IPS-20b (cell line): ENCODE data around the gene ERLEC1.
"Not testable (repeated sequence)": the region's sequence is repeated elsewhere in the genome, so short reads cannot be mapped to it uniquely, and the experiment has no call there.

Experiments
- H3K27ac ChIP-seq: one replicate; pipeline ENCODE4 v1.5.1; 2013; ENCODE audit warnings: low read length
- H3K27me3 ChIP-seq: 2 replicates; pipeline ENCODE4 v1.6.1; 2013; ENCODE audit warnings: mild to moderate bottlenecking, low read length, inconsistent platforms; ENCODE audit not compliant: insufficient read depth
- H3K36me3 ChIP-seq: 2 replicates; pipeline ENCODE4 v1.6.1; 2013; ENCODE audit warnings: low read depth, mild to moderate bottlenecking, inconsistent platforms, low read length, moderate library complexity; ENCODE audit not compliant: insufficient read depth
- H3K4me1 ChIP-seq: 2 replicates; pipeline ENCODE4 v1.6.1; 2013; ENCODE audit warnings: mild to moderate bottlenecking, control low read depth, inconsistent platforms, low read length, moderate library complexity; ENCODE audit not compliant: insufficient read depth
- H3K4me3 ChIP-seq: 2 replicates; pipeline ENCODE4 v1.5.1; 2013; ENCODE audit warnings: mild to moderate bottlenecking, low read length, inconsistent platforms
- H3K9ac ChIP-seq: 2 replicates; pipeline ENCODE4 v1.6.1; 2013; ENCODE audit warnings: low read depth, mild to moderate bottlenecking, inconsistent platforms, low read length, moderate library complexity
- H3K9me3 ChIP-seq: 2 replicates; pipeline ENCODE4 v1.6.1; 2013; ENCODE audit warnings: mild to moderate bottlenecking, low read depth, low read length, inconsistent platforms; ENCODE audit not compliant: insufficient read depth

Gene ERLEC1

DNA sequence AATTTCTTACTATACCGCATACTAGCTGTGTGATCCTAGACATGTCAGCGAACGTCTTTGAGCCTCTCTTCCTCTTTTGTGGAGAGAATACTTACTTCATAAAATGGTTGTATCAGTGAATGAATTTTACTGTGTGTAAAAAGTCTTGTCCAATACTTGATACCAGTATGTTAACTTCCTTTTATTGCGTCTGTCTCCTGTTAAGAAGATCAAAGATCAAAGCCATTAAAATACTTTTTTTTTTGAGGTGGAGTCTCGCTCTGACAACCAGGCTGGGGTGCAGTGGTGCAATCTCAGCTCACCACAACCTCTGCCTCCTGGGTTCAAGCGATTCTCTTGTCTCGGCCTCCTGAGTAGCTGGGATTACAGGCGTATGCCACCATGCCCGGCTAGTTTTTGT, 33.2 kb downstream of the ERLEC1 start:
- no peaks in the 10 kb centered on the region for H3K9me3 ChIP-seq
- no peak overlapping the region for H3K4me3 ChIP-seq
- no peak overlapping the region for H3K9ac ChIP-seq
- no peaks in the 10 kb centered on the region for H3K4me1 ChIP-seq
- no peaks in the 10 kb centered on the region for H3K27me3 ChIP-seq
- H3K36me3 ChIP-seq = peaks cover 26% of the 10 kb centered on the region
- H3K27ac ChIP-seq = no peak overlapping the region

DNA sequence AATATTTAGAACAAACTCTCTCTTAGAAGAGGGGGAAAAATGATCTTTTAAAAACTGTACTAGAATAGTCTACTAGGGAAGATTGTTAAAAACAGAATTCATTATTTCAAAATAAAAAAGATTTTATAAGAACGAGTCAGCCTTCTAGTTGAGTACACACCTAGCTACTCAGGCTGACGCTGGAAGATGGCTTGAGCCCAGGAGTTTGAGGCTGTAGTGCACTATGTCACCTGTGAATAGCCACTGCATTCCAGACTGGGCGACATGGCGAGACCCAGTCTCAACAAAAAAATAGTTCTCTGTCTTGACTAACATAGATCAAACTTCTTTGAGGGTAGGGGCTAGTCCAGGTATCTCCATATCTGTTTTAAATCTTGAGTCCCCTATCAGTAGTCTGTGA, 33.9 kb downstream of the ERLEC1 start:
- Histone ChIP-seq H3K9me3 (no peaks in the 10 kb centered on the region), H3K9ac (no peak overlapping the region), H3K4me1 (no peaks in the 10 kb centered on the region; the same call in 1 of the 2 replicates), H3K4me3 (no peak overlapping the region), H3K27ac (no peak overlapping the region), H3K27me3 (no peaks in the 10 kb centered on the region), H3K36me3 (peaks cover 20% of the 10 kb centered on the region)

DNA sequence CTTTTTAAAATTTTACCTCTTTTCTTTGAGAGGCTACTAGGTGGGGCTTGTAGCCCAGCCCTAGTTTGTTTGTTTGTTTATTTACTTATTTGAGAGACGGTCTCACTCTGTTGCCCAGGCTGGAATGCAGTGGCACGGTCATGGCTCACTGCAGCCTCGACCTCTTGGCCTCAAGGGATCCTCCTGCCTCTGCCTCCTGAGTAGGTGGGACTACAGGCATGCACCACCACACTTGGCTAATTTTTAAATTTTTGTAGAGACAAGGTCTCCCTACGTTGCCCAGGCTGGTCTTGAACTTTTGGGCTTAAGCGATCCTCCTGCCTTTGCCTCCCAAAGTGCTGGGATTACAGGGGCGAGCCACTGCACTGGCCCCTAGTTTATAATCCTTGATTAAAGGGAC, 35.0 kb downstream of the ERLEC1 start:
- Histone ChIP-seq H3K9ac (no peak overlapping the region), H3K4me3 (no peak overlapping the region), H3K9me3 (no peaks in the 10 kb centered on the region), H3K36me3 (peaks cover 12% of the 10 kb centered on the region; the same call in 1 of the 2 replicates), H3K27ac (no peak overlapping the region), H3K27me3 (no peaks in the 10 kb centered on the region), H3K4me1 (peaks cover 11% of the 10 kb centered on the region)

DNA sequence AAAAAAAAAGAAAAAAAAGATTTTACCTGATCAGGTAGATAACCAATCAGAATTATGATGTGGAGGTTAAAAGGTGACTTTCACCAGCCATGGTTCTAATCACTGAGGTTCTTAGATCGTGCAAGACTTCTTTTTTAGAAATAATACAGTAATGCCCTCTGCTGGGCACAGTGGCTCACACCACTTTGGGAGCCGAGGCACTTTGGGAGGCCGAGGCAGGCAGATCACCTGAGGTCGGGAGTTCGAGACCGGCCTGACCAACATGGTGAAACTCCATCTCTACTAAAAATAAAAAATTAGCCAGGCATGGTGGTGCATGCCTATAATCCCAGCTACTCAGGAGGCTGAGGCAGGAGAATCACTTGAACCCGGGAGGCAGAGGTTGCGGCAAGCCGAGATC, 36.8 kb downstream of the ERLEC1 start:
- H3K27me3 ChIP-seq, H3K36me3 ChIP-seq, H3K4me3 ChIP-seq, H3K27ac ChIP-seq, H3K9ac ChIP-seq, H3K9me3 ChIP-seq: not testable (repeated sequence)
- peaks cover 22% of the 10 kb centered on the region for H3K4me1 ChIP-seq

DNA sequence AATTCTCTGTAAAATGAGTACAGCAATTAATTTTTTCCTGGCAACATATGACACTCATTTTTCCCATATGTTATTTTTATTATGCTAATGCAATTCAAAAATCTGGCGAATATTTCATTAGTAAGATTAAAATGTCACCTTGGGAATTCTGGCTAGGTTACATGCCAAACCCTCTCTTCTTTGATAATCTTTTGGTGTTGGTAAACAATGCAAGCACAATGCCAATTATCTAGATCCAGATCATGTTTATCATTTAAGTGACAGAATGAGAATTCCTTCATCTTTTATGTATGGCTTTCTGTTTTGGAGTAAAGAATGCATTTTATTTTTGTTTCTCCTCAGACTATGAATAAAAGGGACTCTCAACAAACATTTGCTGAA, 39.2 kb downstream of the ERLEC1 start:
- H3K27ac ChIP-seq = no peak overlapping the region
- peaks cover 22% of the 10 kb centered on the region for H3K4me1 ChIP-seq
- H3K9ac ChIP-seq = peak overlapping the region; percentile 30; the same call in 1 of the 2 replicates
- no peaks in the 10 kb centered on the region for H3K27me3 ChIP-seq
- no peak overlapping the region for H3K4me3 ChIP-seq
- H3K36me3 ChIP-seq = no peaks in the 10 kb centered on the region
- no peaks in the 10 kb centered on the region for H3K9me3 ChIP-seq

DNA sequence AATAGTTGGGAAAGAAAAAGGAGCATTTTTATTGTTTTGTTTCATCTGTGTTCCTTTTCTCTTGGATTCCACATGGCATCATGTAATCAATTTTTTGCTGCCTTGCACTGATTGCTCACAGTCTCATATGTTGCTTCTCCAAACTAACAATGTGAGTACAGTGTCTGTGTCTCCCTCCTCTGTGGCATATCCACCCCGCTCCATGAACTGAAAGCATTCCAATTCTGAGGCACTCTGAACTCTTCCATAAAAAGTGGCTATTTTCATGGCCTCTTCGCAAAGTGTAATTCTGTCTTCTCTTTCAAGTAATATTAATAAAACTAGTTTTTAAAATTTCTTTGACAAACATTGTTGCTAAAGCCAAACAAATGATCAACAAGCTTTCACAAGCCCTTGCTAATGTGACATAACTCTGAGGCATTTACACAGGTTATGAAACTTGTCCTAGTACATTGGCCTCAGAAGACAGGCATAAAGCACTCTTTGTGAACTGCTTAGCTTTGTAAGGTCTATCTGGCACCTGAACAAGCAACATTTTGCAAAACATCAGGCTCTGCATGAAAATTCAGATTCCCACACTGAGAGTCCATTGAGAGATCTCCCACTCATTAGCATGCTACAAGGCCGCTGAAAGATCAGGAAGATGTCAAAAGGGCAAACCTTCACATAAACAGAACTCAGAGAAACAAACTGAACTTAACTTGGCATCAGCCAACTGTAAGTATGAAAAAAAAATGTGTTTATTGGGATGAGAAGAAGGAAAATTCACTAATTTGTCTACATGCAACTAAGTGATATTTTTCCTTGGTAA, 39.9 kb downstream of the ERLEC1 start:
- H3K36me3 ChIP-seq = no peaks in the 10 kb centered on the region
- H3K9ac ChIP-seq = peak overlapping the region; percentile 42; the same call in 1 of the 2 replicates
- H3K9me3 ChIP-seq = no peaks in the 10 kb centered on the region
- H3K4me1 ChIP-seq = peaks cover 22% of the 10 kb centered on the region
- peak overlapping the region; percentile 13 for H3K4me3 ChIP-seq
- H3K27me3 ChIP-seq = no peaks in the 10 kb centered on the region
- peak overlapping the region; percentile 3 for H3K27ac ChIP-seq

GRCh38 chr2:53827398-53828175, 40.7 kb downstream of the ERLEC1 start:
- Histone ChIP-seq H3K27me3 (no peaks in the 10 kb centered on the region), H3K27ac (peak overlapping the region; percentile 3), H3K9me3 (no peaks in the 10 kb centered on the region), H3K4me3 (peak overlapping the region; percentile 13; the same call in 1 of the 2 replicates), H3K4me1 (peaks cover 22% of the 10 kb centered on the region), H3K9ac (peak overlapping the region; percentile 42; the same call in 1 of the 2 replicates), H3K36me3 (no peaks in the 10 kb centered on the region)

GRCh38 chr2:53828331-53828730, 41.5 kb downstream of the ERLEC1 start:
- H3K4me3 ChIP-seq = no peak overlapping the region
- no peaks in the 10 kb centered on the region for H3K36me3 ChIP-seq
- H3K4me1 ChIP-seq = peaks cover 22% of the 10 kb centered on the region
- H3K9me3 ChIP-seq = no peaks in the 10 kb centered on the region
- no peak overlapping the region for H3K9ac ChIP-seq
- no peaks in the 10 kb centered on the region for H3K27me3 ChIP-seq
- H3K27ac ChIP-seq = no peak overlapping the region

GRCh38 chr2:53829273-53829979, 42.6 kb downstream of the ERLEC1 start:
- no peaks in the 10 kb centered on the region for H3K27me3 ChIP-seq
- H3K9me3 ChIP-seq = no peaks in the 10 kb centered on the region
- H3K27ac ChIP-seq = no peak overlapping the region
- H3K36me3 ChIP-seq = no peaks in the 10 kb centered on the region
- H3K9ac ChIP-seq = no peak overlapping the region
- H3K4me3 ChIP-seq = no peak overlapping the region
- H3K4me1 ChIP-seq = peaks cover 22% of the 10 kb centered on the region

DNA sequence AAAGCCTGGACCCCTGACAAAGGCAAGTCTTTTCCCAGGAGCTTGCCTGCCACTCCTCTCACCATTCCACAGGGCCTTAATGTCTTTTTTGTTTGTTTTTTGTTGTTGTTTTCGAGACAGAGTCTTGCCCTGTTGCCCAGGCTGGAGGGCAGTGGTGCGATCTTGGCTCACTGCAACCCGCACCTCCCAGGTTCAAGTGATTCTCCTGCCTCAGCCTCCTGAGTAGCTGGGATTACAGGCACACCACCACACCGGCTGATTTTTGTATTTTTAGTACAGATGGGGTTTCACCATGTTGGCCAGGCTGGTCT, 43.1 kb downstream of the ERLEC1 start:
- H3K4me3 ChIP-seq, H3K9me3 ChIP-seq, H3K36me3 ChIP-seq, H3K27ac ChIP-seq, H3K27me3 ChIP-seq, H3K9ac ChIP-seq: not testable (repeated sequence)
- peaks cover 22% of the 10 kb centered on the region for H3K4me1 ChIP-seq

- H3K9me3 ChIP-seq = no peaks in the 10 kb centered on the region
- no peaks in the 10 kb centered on the region for H3K4me1 ChIP-seq
- H3K36me3 ChIP-seq = no peaks in the 10 kb centered on the region
- H3K9ac ChIP-seq = no peak overlapping the region
- no peak overlapping the region for H3K4me3 ChIP-seq
- no peaks in the 10 kb centered on the region for H3K27me3 ChIP-seq
- no peak overlapping the region for H3K27ac ChIP-seq
Measured at GRCh38 chr2:53840580-53840979, 53.7 kb downstream of the ERLEC1 start.
